GM23338 (cell line): Measurements from ENCODE around the gene SPATA31C1. TPM values are rescaled to one million over a fixed set of nuclear protein-coding genes. Genes with fewer than 3 reads are reported as not detected.

Source experiments
- ATAC-seq: fragments of 200-7000 bp; cut with Tn5 transposase; 3 replicates; pipeline ENCODE4 v1.9.1; 2020
- DNase-seq: peaks from one replicate; pipeline ENCODE4 v3.0.0-alpha.2; 2015; ENCODE audit warnings: low spot score
- H2AFZ ChIP-seq: fragments of 200-600 bp; sonication (generic); 2 replicates; pipeline ENCODE4 v1.8.0; 2016; ENCODE audit warnings: antibody characterized with exemption, mild to moderate bottlenecking, moderate library complexity
- H3F3A ChIP-seq: fragments of 200-600 bp; sonication (generic); replicated peaks from 2 replicates; pipeline ENCODE4 v1.8.0; 2017; ENCODE audit warnings: antibody characterized with exemption, mixed run types, low read depth
- H3K27ac ChIP-seq: fragments of 200-600 bp; sonication (generic); 2 replicates; pipeline ENCODE4 v1.6.1; 2016; ENCODE audit warnings: low read depth
- H3K27me3 ChIP-seq: fragments of 200-600 bp; sonication (generic); 2 replicates; pipeline ENCODE4 v1.8.0; 2016; ENCODE audit warnings: mild to moderate bottlenecking, mixed run types, moderate library complexity; ENCODE audit not compliant: insufficient read depth
- H3K36me3 ChIP-seq: fragments of 200-600 bp; sonication (generic); 2 replicates; pipeline ENCODE4 v1.8.0; 2016; ENCODE audit warnings: mild to moderate bottlenecking; ENCODE audit not compliant: insufficient read depth
- H3K4me1 ChIP-seq: fragments of 200-600 bp; sonication (generic); 2 replicates; pipeline ENCODE4 v1.8.0; 2016; ENCODE audit warnings: mild to moderate bottlenecking, moderate library complexity; ENCODE audit not compliant: insufficient read depth
- H3K4me2 ChIP-seq: fragments of 200-600 bp; sonication (generic); 2 replicates; pipeline ENCODE4 v1.7.1; 2017; ENCODE audit warnings: mixed run types
- H3K4me3 ChIP-seq: fragments of 200-600 bp; sonication (generic); 2 replicates; pipeline ENCODE4 v1.6.1; 2016; ENCODE audit warnings: mixed run types
- H3K79me2 ChIP-seq: fragments of 200-600 bp; sonication (generic); replicated peaks from 2 replicates; pipeline ENCODE4 v1.8.0; 2017; ENCODE audit warnings: mild to moderate bottlenecking; ENCODE audit not compliant: insufficient read depth
- H3K9me2 ChIP-seq: fragments of 200-600 bp; sonication (generic); 2 replicates; pipeline ENCODE4 v1.8.0; 2017; ENCODE audit not compliant: insufficient read depth
- H4K20me1 ChIP-seq: fragments of 200-600 bp; sonication (generic); replicated peaks from 2 replicates; pipeline ENCODE4 v1.8.0; 2017; ENCODE audit warnings: mild to moderate bottlenecking; ENCODE audit not compliant: insufficient read depth
- H3K27ac Mint-ChIP-seq: 2 replicates; pipeline ENCODE4 v1.8.0; 2020; ENCODE audit warnings: inconsistent platforms, mild to moderate bottlenecking, moderate library complexity, mixed read lengths
- H3K27me3 Mint-ChIP-seq: 3 replicates; pipeline ENCODE4 v1.8.0; 2022; ENCODE audit warnings: low read depth, mild to moderate bottlenecking, moderate library complexity, mixed read lengths, inconsistent platforms; ENCODE audit not compliant: insufficient read depth, poor library complexity
- H3K36me3 Mint-ChIP-seq: 3 replicates; pipeline ENCODE4 v1.8.0; 2021; ENCODE audit warnings: low read depth, mild to moderate bottlenecking, inconsistent platforms, moderate library complexity, mixed read lengths
- H3K4me1 Mint-ChIP-seq: 3 replicates; pipeline ENCODE4 v1.8.0; 2020; ENCODE audit warnings: mild to moderate bottlenecking, inconsistent platforms, mixed read lengths
- H3K4me3 Mint-ChIP-seq: 3 replicates; pipeline ENCODE4 v1.8.0; 2021; ENCODE audit warnings: moderate library complexity, mild to moderate bottlenecking, inconsistent platforms, mixed read lengths
- H3K9me3 Mint-ChIP-seq: 3 replicates; pipeline ENCODE4 v1.8.0; 2020; ENCODE audit warnings: moderate library complexity, mild to moderate bottlenecking, inconsistent platforms, mixed read lengths
- CREB1 ChIP-seq: fragments of 250-450 bp; sonication (Bioruptor Pico); IDR thresholded peaks from 2 replicates; pipeline ENCODE4 v1.5.0; 2020; ENCODE audit warnings: low read depth, mild to moderate bottlenecking, moderate library complexity
- ETS1 ChIP-seq: IDR thresholded peaks from 2 replicates; pipeline ENCODE4 v1.6.1; 2016; ENCODE audit warnings: antibody characterized with exemption
- EZH2 ChIP-seq: fragments of 200-600 bp; sonication (generic); IDR thresholded peaks from one replicate; pipeline ENCODE4 v1.8.0; 2017; ENCODE audit warnings: antibody characterized with exemption, mild to moderate bottlenecking, low read depth; ENCODE audit not compliant: unreplicated experiment
- EZH2phosphoT487 ChIP-seq: fragments of 200-600 bp; sonication (generic); IDR thresholded peaks from one replicate; pipeline ENCODE4 v1.8.1; 2018; ENCODE audit warnings: antibody characterized with exemption; ENCODE audit not compliant: unreplicated experiment
- JUNB ChIP-seq: IDR thresholded peaks from one replicate; pipeline ENCODE4 v1.6.1; 2016; ENCODE audit warnings: antibody characterized with exemption; ENCODE audit not compliant: unreplicated experiment
- POLR2AphosphoS5 ChIP-seq: IDR thresholded peaks from 2 replicates; pipeline ENCODE4 v1.6.1; 2016; ENCODE audit warnings: antibody characterized with exemption, low read depth
- STAT1 ChIP-seq: IDR thresholded peaks from one replicate; pipeline ENCODE4 v1.6.1; 2016; ENCODE audit warnings: antibody characterized with exemption; ENCODE audit not compliant: unreplicated experiment
- ZNF331 ChIP-seq: fragments of 250-450 bp; sonication (Bioruptor Pico); IDR thresholded peaks from 2 replicates; pipeline ENCODE4 v1.5.0; 2020; ENCODE audit warnings: low read depth, mild to moderate bottlenecking, moderate library complexity
- ZNF462 ChIP-seq: fragments of 250-450 bp; sonication (Bioruptor Pico); IDR thresholded peaks from 2 replicates; pipeline ENCODE4 v1.5.0; 2020; ENCODE audit warnings: mild to moderate bottlenecking, moderate library complexity
- polyA plus RNA-seq: library from polyadenylated mRNA; unstranded; fragments of >200 nt; fragmentation: Nextera tagmentation; extraction: Ambion mirVana; gene quantifications from 2 replicates; pipeline ENCODE4 v1.2.1, GENCODE V29; 2016
- total RNA-seq: library from RNA; depleted of rRNA; stranded (reverse); fragments of >200 nt; shearing (Covaris generic); gene quantifications from 2 replicates; pipeline ENCODE4 v1.2.3, GENCODE V29; 2014

Gene SPATA31C1
- total and polyA plus RNA-seq, 2 experiments from 2014 or later = not detected

- H3K79me2 ChIP-seq = no peaks in the 10 kb centered on the region
- TF ChIP-seq CREB1 = no peak
- TF ChIP-seq JUNB = no peak
- no peak for TF ChIP-seq STAT1
- TF ChIP-seq EZH2 = no peak
- no peak for TF ChIP-seq ZNF462
- TF ChIP-seq POLR2AphosphoS5 = no peak
- Mint-ChIP-seq H3K4me1 (peaks cover 36% of the 10 kb centered on the region), H3K27me3 (peaks cover 12% of the 10 kb centered on the region), H3K4me3 (no peak overlapping the region), H3K9me3 (peaks cover 3% of the 10 kb centered on the region), H3K36me3 (peaks cover 7% of the 10 kb centered on the region; the same call in 2 of the 3 replicates), H3K27ac (no peak overlapping the region)
- no peak overlapping the region for H3K27ac ChIP-seq
- ATAC-seq (peak; percentile 43), DNase-seq (no peak)
- no peaks in the 10 kb centered on the region for H3K27me3 ChIP-seq
- peaks cover 3% of the 10 kb centered on the region; the same call in 1 of the 2 replicates for H3K9me2 ChIP-seq
- no peak overlapping the region for H2AFZ ChIP-seq
- peaks cover 17% of the 10 kb centered on the region for H3K4me1 ChIP-seq
- no peaks in the 10 kb centered on the region for H4K20me1 ChIP-seq
- no peak overlapping the region for H3K4me3 ChIP-seq
- H3K4me2 ChIP-seq = no peak overlapping the region
- no peaks in the 10 kb centered on the region for H3K36me3 ChIP-seq
- no peaks in the 10 kb centered on the region for H3F3A ChIP-seq
These were observed 41.8 kb upstream of the SPATA31C1 start for GRCh38 chr9:87875831-87876545.

GRCh38 chr9:87876708-87877107 is 41.1 kb upstream of the SPATA31C1 start:
- Mint-ChIP-seq H3K4me3 (no peak overlapping the region), H3K27ac (no peak overlapping the region), H3K27me3 (peaks cover 12% of the 10 kb centered on the region), H3K9me3 (peaks cover 3% of the 10 kb centered on the region), H3K36me3 (peaks cover 7% of the 10 kb centered on the region; the same call in 2 of the 3 replicates), H3K4me1 (peaks cover 36% of the 10 kb centered on the region)
- H3K27ac ChIP-seq = no peak overlapping the region
- H4K20me1 ChIP-seq = no peaks in the 10 kb centered on the region
- H3K4me3 ChIP-seq = no peak overlapping the region
- DNase-seq = no peak
- H3K27me3 ChIP-seq = no peaks in the 10 kb centered on the region
- peaks cover 17% of the 10 kb centered on the region for H3K4me1 ChIP-seq
- no peaks in the 10 kb centered on the region for H3K36me3 ChIP-seq
- H3K79me2 ChIP-seq = no peaks in the 10 kb centered on the region
- H3K9me2 ChIP-seq = peaks cover 3% of the 10 kb centered on the region; the same call in 1 of the 2 replicates
- H3K4me2 ChIP-seq = no peak overlapping the region
- H2AFZ ChIP-seq = no peak overlapping the region
- no peak for ATAC-seq
- H3F3A ChIP-seq = no peaks in the 10 kb centered on the region
- TF ChIP-seq JUNB = no peak
- no peak for TF ChIP-seq ETS1
- TF ChIP-seq ZNF331 (CRISPR knock-in tag) = no peak
- TF ChIP-seq EZH2phosphoT487 = no peak
- TF ChIP-seq POLR2AphosphoS5 = no peak
